GM18508 (cell line): ENCODE results near the gene PMIS2.

Experiments used
- ATAC-seq: cut with Tn5 transposase; IDR thresholded peaks from one replicate; pipeline ENCODE4 v1.9.1; 2021; ENCODE audit warnings: moderate number of reproducible peaks; ENCODE audit not compliant: insufficient read depth, unreplicated experiment

PMIS2 gene

DNA sequence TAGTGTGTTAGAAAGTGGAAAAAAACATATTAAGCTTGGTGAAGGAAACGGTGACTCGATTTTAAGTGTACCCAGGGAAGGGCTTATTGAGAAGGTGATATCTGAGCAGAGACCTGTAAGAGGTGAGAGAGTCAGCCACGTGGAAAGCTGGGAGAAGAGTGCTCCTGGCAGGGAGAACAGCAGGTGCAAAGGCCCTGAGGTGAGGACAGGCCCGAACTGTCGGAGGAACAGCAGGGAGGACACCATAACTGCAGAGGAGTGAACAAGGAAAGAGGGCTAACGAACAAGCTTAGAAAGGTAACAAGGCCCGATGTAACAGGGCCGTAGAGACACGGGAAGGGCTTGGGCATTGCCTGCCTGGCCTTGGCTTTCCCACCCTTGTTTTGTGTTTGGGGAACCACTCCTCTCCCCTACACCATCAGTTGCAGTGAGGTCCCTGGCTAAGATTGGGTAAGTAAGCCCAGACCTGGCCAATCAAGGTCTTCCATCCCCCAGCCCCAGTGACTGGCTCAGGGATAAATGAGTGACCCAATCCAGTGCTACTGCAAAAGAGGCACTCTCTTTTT, 29.9 kb upstream of the PMIS2 start:
- no peak for ATAC-seq

DNA sequence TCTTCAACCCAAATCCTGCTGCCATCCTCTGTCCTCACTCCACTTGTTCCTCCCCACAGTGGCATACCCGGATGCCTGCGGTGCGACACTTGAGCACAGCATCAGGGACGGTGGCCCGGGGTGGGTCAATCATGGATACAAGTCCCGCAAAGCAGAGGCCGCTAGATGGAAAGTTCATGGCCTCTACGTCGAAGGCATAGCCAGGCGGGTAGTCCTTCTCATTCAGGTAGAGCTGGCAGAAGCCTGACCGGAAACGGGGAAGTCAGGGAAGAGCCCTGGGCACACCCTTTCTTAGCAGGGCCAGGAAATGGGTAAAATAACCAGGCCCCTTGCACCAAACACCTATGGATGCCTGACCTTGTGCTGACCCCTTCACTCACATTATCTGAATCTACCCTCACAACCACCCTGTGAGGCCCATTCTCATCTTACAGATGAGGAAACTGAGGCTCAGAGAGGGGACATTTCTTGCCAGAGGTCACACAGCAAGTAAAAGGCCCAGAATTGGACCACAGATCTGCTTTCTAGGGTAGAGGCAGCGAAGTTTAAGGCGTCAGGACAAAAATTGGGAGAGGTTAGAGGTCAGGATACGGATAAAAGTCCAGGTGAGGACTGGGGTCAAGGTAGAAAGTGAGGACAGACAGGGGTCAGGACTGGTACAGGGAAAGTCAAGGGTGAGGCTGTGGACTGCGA, 29.0 kb upstream of the PMIS2 start:
- ATAC-seq: no peak

DNA sequence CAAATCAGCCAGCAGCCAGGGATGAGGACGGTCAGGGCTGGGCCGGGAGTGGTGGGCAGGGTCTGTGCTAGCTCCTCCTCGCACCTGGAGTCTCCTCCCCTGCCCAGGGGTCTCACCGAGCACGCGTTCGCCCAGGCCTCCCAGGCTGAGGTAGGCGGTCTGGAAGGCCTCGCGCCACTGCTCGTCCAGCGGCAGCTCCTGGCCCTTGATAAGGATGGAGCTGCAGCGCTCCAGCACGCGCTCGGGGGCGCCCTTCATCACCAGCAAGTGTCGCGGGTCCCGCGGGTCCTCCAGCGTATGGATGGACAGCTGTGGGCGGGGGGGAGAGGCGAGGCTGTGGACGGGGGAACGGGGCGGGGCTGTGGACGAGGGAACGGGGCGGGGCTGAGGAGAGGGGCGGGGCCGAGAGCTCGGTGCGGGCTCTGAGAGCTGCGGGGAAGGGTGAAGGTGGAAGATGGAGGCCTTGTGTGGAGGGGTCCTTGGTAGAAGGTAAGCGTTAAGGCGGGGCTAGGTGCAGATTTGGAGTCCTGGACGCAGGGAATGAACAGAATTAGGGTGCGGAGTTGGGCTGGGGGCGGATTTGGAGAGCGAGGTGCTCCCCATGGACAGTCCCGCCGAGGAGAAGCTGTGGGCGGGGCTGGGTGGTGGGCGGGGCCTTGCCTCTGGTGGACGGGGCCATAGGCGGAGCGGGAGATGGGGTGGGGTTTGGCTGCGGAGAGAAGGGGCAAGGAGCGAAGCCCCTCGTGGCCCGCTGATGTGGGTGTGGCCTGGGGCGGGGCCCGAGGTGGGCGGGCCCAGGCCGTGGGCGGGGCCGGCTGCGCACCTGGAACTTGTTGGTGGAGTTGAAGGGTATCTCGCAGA, 28.2 kb upstream of the PMIS2 start:
- no peak for ATAC-seq

DNA sequence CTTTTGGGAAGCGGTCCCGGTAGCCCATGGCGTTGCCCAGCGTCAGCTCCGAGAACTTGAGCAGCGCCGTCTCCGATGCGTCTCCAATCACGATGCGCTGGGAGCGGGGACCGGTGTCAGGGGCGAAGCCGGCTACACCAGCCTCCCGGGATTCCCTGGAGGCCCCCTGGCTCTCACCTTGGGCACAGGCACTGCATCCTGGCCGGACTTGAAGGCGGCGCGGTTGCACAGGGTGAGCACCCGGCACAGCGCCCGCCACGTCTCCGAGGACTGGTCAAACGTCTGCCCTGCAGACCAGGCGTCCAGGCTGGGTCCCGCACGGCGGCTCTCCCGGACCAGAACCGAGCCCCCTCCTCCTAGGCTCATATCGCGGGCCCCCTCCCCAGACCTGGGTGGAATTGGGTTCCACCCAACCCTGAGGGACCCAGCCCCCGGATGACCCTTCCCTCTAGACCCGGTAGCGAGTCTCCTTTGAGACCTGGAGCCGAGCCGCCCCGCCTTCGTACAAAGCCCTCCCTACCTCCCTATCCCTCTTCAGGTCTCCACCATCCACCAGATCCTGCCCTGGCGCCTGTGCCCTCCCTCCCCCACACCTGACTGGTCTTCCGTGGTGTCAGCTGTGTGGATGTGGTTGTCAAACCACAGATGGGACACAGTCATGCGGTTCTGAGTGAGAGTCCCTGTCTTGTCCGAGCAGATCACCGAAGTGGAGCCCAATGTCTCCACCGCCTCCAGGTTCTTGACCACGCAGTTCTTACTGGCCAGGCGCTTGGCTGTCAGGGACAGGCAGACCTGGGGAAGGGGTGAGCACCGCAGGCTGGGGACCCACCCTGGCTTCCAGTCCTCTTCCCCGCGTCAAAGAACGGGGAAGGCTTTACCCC, 27.3 kb upstream of the PMIS2 start:
- ATAC-seq: no peak

DNA sequence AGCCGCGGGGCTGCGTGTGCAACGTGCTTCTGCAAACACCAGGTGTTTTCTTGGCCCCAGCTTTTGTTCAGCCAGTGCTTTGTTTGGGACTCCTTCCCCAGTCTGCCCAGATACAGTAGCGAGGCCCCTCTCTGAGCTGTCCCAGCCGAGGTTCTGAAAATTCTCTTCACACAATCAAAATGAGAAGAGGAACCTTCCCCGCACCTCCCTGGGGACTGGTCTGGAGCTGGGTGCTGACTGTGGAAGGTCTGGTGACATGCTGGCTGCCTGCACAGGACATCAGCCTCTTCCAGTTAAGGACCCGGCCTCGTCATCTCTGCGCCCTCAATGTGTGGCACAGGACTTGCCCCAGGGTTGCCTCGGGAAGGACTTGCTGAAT, 26.7 kb upstream of the PMIS2 start:
- ATAC-seq: no peak

DNA sequence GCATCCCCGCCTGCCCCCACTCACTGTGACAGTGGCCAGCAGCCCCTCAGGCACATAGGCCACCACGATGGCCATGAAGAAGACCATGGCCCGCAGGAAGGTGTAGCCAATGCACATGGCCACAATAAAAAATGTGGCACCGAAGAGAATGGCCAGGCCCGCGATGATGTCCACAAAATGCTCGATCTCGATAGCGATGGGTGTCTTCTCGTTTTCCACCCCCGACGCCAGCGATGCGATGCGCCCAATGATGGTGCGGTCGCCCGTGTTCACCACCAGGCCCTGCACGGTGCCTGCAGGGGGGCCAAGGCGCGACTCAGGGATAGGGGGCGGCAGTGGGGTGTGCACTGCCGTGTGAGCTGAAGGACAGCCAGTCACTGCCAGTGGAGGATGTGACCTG, 26.2 kb upstream of the PMIS2 start:
- no peak for ATAC-seq

DNA sequence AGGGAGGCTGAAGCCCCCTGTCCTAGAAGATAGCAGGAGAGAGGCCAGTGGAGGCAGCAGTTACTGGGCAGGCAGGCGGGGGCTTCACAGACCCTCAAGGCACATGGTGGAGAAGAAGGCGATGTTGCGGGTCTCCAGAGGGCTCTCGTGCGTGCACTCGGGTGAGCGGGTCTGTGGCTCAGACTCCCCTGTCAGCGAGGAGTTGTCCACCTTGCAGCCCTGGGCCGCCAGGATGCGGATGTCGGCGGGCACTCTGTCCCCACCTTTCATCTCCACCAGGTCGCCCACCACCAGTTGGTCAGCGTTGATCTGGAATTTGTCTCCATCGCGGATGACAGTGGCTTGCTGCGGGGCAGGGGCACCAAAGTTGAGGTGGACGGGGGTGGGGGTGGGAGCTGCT, 25.7 kb upstream of the PMIS2 start:
- ATAC-seq: no peak

DNA sequence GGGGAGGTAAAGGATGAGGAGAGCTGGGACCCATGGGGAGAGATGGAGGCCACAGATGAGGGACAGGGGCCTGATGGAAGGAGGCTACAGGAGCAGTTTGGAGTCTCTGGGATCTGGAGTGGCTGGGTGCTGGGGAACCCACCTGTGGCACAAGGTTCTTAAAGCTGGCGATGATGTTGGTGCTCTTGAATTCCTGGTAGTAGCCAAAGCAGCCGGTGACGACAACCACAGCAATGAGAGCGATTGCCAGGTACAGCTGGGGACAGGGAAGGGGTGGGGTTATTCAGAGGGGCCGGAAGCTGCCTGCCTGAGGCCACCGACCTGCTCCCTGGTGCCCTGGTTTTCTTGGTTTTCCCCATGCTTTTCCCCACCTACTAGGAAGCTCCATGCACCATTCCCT, 25.3 kb upstream of the PMIS2 start:
- ATAC-seq: no peak

DNA sequence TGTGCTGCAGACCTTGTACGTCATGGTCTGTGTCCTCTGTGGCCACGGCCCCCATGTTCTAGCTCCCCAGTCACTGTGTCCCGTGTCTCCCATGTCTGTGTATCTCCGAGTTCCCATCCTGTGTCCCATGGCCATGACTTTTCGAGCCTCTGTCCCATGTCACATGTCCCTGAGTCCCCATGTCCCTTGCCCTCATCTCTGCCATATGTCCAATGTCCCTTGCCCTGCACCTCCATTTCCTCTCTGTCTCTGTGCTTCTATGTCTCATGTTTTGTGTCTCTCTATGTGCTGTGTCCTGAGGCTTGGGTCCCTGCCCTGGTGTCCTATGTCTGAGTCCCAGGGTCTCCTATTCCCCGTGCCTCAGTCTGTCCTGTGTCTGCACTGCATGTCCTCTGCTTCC, 24.5 kb upstream of the PMIS2 start:
- no peak for ATAC-seq

DNA sequence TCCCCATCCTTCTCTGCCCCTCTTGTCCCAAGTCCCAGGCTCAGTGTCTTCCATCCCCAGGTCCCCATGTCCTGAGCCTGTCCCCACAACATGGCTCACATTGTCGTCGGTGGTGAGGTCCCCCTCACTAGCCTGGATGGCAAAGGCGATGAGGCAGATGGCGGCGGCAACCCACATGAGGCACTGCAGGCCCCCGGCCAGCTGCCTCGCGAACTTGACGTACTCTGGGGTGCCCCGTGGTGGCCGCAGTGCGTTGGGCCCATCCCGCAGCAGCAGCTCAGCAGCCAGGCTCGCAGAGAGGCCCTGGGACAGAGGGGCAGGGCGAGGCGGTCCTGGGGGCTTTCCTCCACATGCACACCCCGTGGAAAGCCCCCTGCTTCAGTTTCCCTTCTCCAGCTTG, 23.6 kb upstream of the PMIS2 start:
- no peak for ATAC-seq

DNA sequence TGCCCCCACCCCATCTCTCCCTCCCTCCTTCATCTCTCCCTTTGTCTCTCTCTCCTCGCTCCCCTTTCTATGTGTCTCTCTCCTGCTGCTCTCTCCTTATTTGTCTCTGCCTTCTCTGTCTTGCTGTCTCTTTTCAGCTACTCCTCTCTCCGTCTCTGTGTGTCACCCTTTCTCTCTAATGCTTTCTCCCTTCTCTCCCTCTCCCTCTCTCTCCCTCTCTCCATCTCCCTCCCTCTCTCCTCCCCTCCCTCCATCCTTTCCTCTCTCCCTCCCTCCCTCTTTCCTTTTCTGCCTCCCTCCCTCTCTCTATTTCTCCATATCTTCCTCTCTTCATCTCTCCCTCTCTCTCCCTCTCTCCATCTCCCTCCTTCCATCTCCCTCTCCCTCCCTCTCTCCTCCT, 23.2 kb upstream of the PMIS2 start:
- ATAC-seq: no peak

DNA sequence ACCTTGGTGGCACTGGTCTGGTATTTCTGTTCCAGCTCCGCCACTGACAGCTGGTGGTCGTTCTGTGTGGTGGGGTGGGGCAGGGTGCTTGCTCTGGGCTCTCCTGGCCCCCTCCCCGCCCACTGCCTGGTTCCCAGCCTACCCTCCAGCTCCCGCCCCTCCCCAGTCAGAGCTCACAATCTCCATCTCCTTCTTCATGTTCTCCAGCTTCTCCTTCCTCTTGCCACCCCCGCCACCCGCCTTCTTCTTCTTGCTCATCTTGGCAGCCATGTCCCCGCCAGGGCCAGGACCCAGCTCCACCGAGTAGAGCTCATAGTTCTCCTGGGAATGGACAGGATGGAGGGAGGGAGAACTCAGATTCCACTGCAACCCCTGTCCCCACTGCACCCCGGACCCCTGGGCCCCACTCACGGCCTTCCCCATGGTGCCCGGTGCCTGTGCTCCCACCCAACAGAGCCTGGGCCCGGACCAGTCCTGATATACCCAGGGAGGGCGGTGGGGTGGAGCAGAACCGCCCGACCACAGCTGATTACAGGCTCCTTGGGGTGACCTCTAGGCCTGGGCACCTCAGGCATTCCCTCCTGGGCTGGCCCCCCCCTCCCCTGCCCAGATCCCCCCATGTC, 22.7 kb upstream of the PMIS2 start, which contains the start of gene ATP4A:
TSS of gene ATP4A (minus strand) at position 452 of the 623 bp plus-strand sequence. CDS start at position 423, 29 bp downstream.
- ATAC-seq: no peak

DNA sequence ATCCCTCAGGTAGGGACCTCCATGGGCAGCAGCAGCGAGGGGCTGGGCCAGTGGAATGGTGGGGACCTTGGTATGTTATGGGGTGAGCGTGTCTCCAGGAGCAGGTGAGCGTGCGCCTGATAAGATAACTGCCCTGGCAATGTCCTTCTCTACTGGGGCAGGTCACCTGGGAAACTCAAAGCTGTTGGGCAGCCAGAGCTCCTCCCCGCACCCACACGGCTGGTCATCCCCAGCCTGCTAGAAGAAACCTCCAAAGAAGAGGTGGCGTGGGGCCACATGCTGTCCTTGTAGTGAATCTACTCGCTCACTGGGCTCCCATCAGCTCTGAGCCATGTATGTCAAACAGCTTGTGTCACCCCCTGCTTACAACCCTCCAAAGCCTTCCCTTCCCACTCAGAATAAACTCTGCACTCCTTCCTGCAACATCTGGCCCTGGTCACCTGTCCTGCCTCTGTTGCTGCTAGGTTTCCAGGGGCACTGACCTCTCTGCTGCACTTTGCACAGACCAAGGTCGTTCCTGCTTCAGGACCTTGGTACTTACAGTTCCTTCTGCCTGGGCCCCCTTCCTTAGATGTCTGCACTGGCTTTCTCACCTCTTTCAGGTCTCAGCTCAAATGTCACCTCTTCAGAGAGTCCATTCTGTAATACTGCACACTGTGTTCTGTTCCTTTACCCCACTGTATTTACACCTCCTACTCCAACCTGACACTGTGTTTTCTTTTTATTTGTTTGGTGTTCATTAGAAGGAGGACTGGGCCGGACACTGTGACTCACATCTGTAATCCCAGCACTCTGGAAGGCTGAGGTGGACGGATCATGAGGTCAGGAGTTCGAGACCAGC, 20.7 kb upstream of the PMIS2 start:
- ATAC-seq: no peak

DNA sequence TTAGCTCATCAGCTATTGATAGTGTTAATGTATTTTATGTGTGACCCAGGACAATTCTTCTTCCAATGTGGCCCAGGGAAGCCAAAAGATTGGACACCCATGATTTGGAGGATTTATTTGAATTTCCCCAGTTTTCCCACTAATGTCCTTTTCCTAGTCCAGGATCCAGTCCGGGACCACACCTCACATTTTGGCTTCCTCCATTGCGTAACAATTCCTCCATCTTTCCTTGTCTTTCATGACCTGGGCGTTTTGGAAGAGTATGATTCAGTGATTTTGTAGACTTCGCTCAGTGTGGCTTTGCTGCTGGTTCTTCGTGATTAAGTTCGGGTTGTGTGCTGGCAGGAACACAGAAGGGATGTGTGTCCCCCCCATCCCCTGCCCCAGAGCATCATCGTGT, 19.2 kb upstream of the PMIS2 start:
- no peak for ATAC-seq

DNA sequence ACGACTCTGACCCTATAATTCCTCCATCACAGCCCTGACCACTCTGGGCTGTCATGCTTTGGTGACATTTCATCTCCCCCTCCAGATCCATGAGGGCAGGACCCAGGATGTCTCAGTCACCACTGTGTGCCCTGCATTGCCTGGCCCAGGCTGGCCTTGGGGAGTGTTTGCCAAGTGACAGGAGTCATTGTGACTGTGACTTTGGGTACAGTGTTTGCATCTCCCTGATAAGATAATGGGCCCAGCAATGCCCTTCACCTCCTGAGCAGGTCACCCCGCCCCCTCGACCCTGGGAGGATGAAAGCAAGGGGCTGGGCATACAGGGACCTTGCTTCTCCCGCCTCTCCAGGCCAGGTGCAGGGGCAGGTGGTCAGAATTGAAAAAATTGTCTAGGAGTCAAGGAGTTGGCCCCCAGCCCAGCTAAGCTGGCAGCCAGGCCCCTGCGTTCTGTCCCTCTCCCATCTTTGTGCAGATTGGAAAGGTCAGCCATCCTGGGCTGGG, 16.6 kb upstream of the PMIS2 start:
- no peak for ATAC-seq

DNA sequence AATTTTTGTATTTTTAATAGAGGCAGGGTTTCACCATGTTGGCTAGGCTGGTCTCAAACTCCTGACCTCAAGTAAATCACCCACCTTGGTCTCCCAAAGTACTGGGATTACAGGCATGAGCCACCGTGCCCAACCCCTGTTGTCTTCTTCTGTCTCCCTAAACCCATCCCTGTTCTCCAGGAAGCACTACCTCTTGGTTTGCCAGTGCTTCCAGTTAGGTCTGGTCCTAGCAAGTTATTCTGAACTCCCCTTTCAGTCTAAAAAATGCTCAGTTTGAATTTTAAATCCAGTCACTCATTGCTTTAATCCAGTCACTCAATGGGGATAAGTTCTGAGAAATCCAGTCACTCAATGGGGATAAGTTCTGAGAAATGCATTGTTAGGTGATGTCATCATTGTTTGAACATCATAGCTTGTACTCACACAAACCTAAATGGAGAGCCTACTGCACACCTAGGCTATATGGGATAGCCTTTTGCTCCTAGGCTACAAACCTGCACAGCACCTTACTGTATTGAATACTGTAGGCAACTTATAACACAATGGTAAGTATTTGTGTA, 14.5 kb upstream of the PMIS2 start:
- ATAC-seq: no peak

DNA sequence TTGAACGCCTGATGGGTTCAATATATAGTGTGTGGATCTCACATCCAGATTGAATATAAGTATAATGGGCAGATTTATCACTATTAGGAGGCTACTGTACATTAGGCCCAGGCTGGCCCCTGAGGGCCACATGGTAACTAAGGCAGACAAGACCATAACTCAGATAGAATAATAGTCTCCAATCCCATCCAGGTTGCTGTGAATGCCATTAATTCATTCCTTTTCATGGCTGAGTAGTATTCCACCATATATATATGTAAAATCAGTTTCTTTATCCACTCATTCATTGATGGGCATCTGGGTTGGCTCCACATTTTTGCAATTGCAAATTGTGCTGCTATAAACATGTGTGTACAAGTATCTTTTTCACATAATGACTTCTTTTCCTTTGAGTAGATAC, 8.1 kb upstream of the PMIS2 start:
- ATAC-seq: no peak

DNA sequence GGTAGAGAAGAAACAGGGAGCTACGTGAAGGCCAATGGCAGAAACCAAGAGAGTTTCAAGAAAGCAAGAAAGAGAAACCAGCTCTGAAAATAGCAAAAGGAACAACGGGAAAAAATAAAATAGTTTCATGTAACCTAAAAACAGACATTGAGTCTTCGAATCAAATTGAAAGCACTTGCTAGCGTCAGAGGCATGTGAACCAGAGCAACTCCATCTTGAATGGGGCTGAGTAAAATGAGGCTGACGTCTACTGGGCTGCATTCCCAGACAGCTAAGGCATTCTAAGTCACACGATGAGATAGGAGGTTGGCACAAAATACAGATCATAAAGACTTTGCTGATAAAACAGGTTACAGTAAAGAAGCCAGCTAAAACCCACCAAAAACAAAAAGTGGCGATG, 7.3 kb upstream of the PMIS2 start:
- ATAC-seq: no peak

DNA sequence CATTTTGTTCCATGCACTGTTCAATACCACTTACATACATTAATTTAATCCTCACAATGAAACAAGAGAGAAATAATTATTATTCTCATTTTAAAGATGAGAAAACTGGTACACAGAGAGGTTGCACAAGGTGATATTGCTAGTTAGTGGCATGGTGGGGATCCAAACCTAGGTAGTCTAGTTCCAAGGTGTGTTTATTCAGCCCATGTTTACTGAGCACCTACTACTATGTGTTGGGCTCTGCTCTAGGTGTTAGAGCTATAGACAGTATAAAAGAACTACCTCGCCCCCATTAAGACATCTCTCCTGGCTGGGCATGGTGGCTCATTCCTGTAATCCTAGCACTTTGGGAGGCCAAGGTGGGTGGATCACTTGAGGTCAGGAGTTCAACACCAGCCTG, 3.2 kb upstream of the PMIS2 start:
- no peak for ATAC-seq
